ENCODE results near the gene BMP10.

GRCh38 chr2:68908392-68908970, 37.3 kb upstream of the BMP10 start:
- TF ChIP-seq CTCF (IDR thresholded peaks at IDR 0.05) (no peak), EZH2 (IDR thresholded peaks at IDR 0.05) (no peak), EZH2phosphoT487 (IDR thresholded peaks at IDR 0.05) (no peak)

All from neural progenitor cell (in vitro differentiated cells).